Mesenchymal stem cell (in vitro differentiated cells and primary cell): ENCODE measurements around the gene NLGN4X.

Experiments used
- DNase-seq: peaks from one replicate; pipeline ENCODE4 v3.0.0-alpha.2; 2013
- H2AFZ ChIP-seq: one replicate; pipeline ENCODE4 v1.6.1; 2013; ENCODE audit warnings: low read depth, mild to moderate bottlenecking, control low read depth, inconsistent platforms, low read length, moderate library complexity
- H2AK5ac ChIP-seq: 2 replicates; pipeline ENCODE4 v1.6.1; 2013; ENCODE audit warnings: low read length, moderate library complexity, mild to moderate bottlenecking, inconsistent platforms; ENCODE audit not compliant: severe bottlenecking
- H2BK120ac ChIP-seq: one replicate; pipeline ENCODE4 v1.6.1; 2013; ENCODE audit warnings: low read depth, mild to moderate bottlenecking, inconsistent platforms, low read length, moderate library complexity
- H2BK12ac ChIP-seq, 2 experiments: one replicate each; pipeline ENCODE4 v1.6.1; 2013; ENCODE audit warnings: inconsistent platforms in 2 of 2, low read length in 2 of 2, mild to moderate bottlenecking in 2 of 2, moderate library complexity in 2 of 2, control low read depth in 1 of 2
- H2BK15ac ChIP-seq: one replicate; pipeline ENCODE4 v1.6.1; 2013; ENCODE audit warnings: mild to moderate bottlenecking, low read depth, inconsistent platforms; ENCODE audit not compliant: poor library complexity, severe bottlenecking
- H2BK5ac ChIP-seq: 2 replicates; pipeline ENCODE4 v1.6.1; 2013; ENCODE audit warnings: low read depth, mild to moderate bottlenecking, low read length, control low read depth, inconsistent platforms; ENCODE audit not compliant: poor library complexity, severe bottlenecking
- H3K14ac ChIP-seq, 2 experiments: one replicate each; pipeline ENCODE4 v1.6.1; 2013; ENCODE audit warnings: inconsistent platforms in 2 of 2, low read length in 2 of 2, control low read depth in 1 of 2, mild to moderate bottlenecking in 1 of 2, moderate library complexity in 1 of 2
- H3K18ac ChIP-seq, 2 experiments: one replicate each; pipeline ENCODE4 v1.6.1; 2013; ENCODE audit warnings: inconsistent platforms in 2 of 2, low read length in 2 of 2, control low read depth in 1 of 2, low read depth in 1 of 2, mild to moderate bottlenecking in 1 of 2
- H3K23ac ChIP-seq, 2 experiments: one replicate each; pipeline ENCODE4 v1.6.1; 2013; ENCODE audit warnings: inconsistent platforms in 2 of 2, low read length in 2 of 2, mild to moderate bottlenecking in 2 of 2, moderate library complexity in 2 of 2, control low read depth in 1 of 2
- H3K27ac ChIP-seq: 2 replicates; pipeline ENCODE4 v1.5.1; 2013; ENCODE audit warnings: mild to moderate bottlenecking, moderate library complexity, low read length, control low read depth, inconsistent platforms; ENCODE audit not compliant: poor library complexity, severe bottlenecking
- H3K27me3 ChIP-seq, 2 experiments: 2 replicates each; pipeline versions ENCODE4 v1.6.1 to v1.7.0; 2013; ENCODE audit warnings: low read length in 2 of 2, mild to moderate bottlenecking in 2 of 2, moderate library complexity in 2 of 2, control low read depth in 1 of 2, inconsistent platforms in 1 of 2; ENCODE audit not compliant: control insufficient read depth in 1 of 2, insufficient read depth in 1 of 2
- H3K36me3 ChIP-seq, 2 experiments: 2 replicates each; pipeline versions ENCODE4 v1.6.1 to v1.7.0; 2013; ENCODE audit warnings: low read length in 2 of 2, control low read depth in 1 of 2, inconsistent platforms in 1 of 2, low read depth in 1 of 2, mild to moderate bottlenecking in 1 of 2; ENCODE audit not compliant: insufficient read depth in 2 of 2, control insufficient read depth in 1 of 2
- H3K4ac ChIP-seq, 2 experiments: one replicate each; pipeline ENCODE4 v1.6.1; 2013; ENCODE audit warnings: inconsistent platforms in 2 of 2, low read length in 2 of 2, mild to moderate bottlenecking in 2 of 2, moderate library complexity in 2 of 2, control low read depth in 1 of 2, low read depth in 1 of 2
- H3K4me1 ChIP-seq: 2 replicates; pipeline ENCODE4 v1.6.1; 2013; ENCODE audit warnings: low read depth, low read length, control low read depth; ENCODE audit not compliant: control insufficient read depth, insufficient read depth
- H3K4me2 ChIP-seq: 2 replicates; pipeline ENCODE4 v1.6.1; 2013; ENCODE audit warnings: low read length, mild to moderate bottlenecking, inconsistent platforms; ENCODE audit not compliant: poor library complexity, severe bottlenecking
- H3K4me3 ChIP-seq, 2 experiments: 2 replicates each; pipeline versions ENCODE4 v1.5.1 to v1.7.0; 2013; ENCODE audit warnings: low read length in 2 of 2, mild to moderate bottlenecking in 2 of 2, control low read depth in 1 of 2, low read depth in 1 of 2; ENCODE audit not compliant: insufficient read depth in 1 of 2
- H3K79me1 ChIP-seq: replicated peaks from 2 replicates; pipeline ENCODE4 v1.6.1; 2013; ENCODE audit warnings: mild to moderate bottlenecking, control low read depth, low read length, inconsistent platforms; ENCODE audit not compliant: poor library complexity, severe bottlenecking
- H3K9ac ChIP-seq: 2 replicates; pipeline ENCODE4 v1.7.0; 2013; ENCODE audit warnings: mild to moderate bottlenecking, low read length, moderate library complexity
- H3K9me3 ChIP-seq: 2 replicates; pipeline ENCODE4 v1.7.0; 2013; ENCODE audit warnings: mild to moderate bottlenecking, low read length; ENCODE audit not compliant: control insufficient read depth
- H4K8ac ChIP-seq: one replicate; pipeline ENCODE4 v1.6.1; 2013; ENCODE audit warnings: inconsistent platforms, mild to moderate bottlenecking, low read length, moderate library complexity
- H4K91ac ChIP-seq: one replicate; pipeline ENCODE4 v1.6.1; 2013; ENCODE audit warnings: mild to moderate bottlenecking, low read length, inconsistent platforms
- WGBS: methylation state at CpG from one replicate; pipeline ENCODE4 v1.1.7; 2013; ENCODE audit warnings: mixed read lengths; 5-methylcytosine and 5-hydroxymethylcytosine counted together

The NLGN4X gene

DNA sequence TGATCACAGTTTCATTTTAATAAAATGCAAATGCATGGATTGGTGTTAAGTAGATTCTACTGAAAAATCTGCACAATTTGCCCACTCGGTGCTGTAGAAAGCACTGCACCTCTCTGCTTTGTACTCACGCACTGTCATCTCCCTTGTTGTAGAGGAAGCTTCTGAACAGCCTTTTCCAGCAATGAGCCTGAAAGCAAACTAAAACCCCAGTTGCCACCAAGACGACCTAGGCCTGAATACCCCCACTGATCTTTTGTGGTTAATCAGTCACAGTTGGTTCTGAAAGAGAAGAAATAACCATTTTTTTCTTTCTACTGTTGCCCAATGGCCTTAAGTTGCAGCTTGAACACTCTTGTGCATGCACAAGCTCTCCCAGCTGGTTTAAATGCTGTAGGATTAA, 229.8 kb downstream of the NLGN4X start:
- H3K4ac ChIP-seq = no peak overlapping the region
- WGBS = 100% methylated on average over 2 of the region's 3 CpGs

DNA sequence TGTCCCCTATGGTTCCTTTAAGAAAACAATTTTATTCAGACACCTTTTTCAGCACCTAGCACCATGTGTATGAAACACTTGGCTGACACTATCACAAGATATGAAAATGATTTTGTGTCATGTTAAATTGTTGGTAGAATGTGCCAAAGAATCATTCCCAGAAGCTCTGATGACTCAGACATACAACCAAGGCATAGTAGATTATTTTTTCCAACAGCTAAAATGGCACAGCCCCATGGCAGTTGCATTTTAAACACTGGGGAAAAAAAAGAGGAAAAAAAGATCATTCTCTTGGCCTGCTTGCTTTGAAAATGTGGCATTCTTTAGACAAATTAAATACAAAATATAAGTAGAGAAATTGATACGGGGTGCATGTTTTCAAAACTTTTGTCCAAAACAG, 230.2 kb downstream of the NLGN4X start:
- H4K8ac ChIP-seq = no peak overlapping the region
- no CpG with 5 or more reads among the region's 1 CpG for WGBS

More for the DNA sequence above, 229.8 kb downstream of the NLGN4X start:
- Histone ChIP-seq H3K79me1 (no peaks in the 10 kb centered on the region), H3K14ac (no peak overlapping the region), H3K4me1 (no peaks in the 10 kb centered on the region), H2AK5ac (no peak overlapping the region), H2AFZ (no peak overlapping the region), H3K36me3 (no peaks in the 10 kb centered on the region), H3K27ac (no peak overlapping the region), H2BK12ac (no peak overlapping the region), H4K91ac (no peak overlapping the region), H2BK15ac (no peak overlapping the region), H2BK120ac (no peak overlapping the region), H3K9me3 (no peaks in the 10 kb centered on the region), H3K27me3 (no peaks in the 10 kb centered on the region), H3K4me3 (no peak overlapping the region), H3K23ac (no peak overlapping the region), H2BK5ac (no peak overlapping the region), H4K8ac (no peak overlapping the region), H3K18ac (no peak overlapping the region), H3K9ac (no peak overlapping the region), H3K4me2 (no peak overlapping the region)
- no peak for DNase-seq

DNA sequence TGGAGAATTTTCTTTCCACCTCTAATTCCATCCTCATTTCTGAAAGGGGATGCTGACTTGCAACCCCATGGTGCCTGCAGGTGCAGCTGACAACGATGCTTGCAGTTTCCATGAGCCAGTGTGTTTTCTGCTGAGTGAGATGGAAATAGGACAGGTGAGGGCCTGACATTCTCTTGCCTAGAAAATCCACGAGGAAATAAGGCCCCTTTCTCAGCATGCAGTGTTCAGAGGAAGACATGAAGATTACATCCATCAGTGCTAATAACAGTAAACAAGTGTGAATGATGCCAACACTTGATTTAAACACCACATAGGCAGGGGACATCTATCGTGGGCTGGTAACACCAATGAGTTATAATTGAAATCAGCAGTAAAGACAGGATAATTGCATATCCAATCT, 237.3 kb downstream of the NLGN4X start:
- H3K4me2 ChIP-seq = no peak overlapping the region
- no peak overlapping the region for H3K4me3 ChIP-seq
- no CpG with 5 or more reads among the region's 3 CpGs for WGBS
- H3K4me1 ChIP-seq = no peaks in the 10 kb centered on the region
- no peak overlapping the region for H2BK120ac ChIP-seq
- H3K23ac ChIP-seq = no peak overlapping the region
- H2BK15ac ChIP-seq = no peak overlapping the region
- no peak overlapping the region for H3K4ac ChIP-seq
- no peak overlapping the region for H3K14ac ChIP-seq
- H3K36me3 ChIP-seq = no peaks in the 10 kb centered on the region
- no peaks in the 10 kb centered on the region for H3K27me3 ChIP-seq
- H3K27ac ChIP-seq = no peak overlapping the region
- no peak overlapping the region for H2BK12ac ChIP-seq
- H3K79me1 ChIP-seq = no peaks in the 10 kb centered on the region
- H3K9me3 ChIP-seq = peaks cover 2% of the 10 kb centered on the region
- no peak overlapping the region for H2AFZ ChIP-seq
- no peak overlapping the region for H3K9ac ChIP-seq
- no peak overlapping the region for H4K91ac ChIP-seq
- H2AK5ac ChIP-seq = no peak overlapping the region
- DNase-seq = no peak
- H4K8ac ChIP-seq = no peak overlapping the region
- no peak overlapping the region for H2BK5ac ChIP-seq
- no peak overlapping the region for H3K18ac ChIP-seq

More for the DNA sequence above, 230.2 kb downstream of the NLGN4X start:
- H3K36me3 ChIP-seq = no peaks in the 10 kb centered on the region
- H3K18ac ChIP-seq = no peak overlapping the region
- H3K9me3 ChIP-seq = no peaks in the 10 kb centered on the region
- no peak overlapping the region for H2AFZ ChIP-seq
- H2BK15ac ChIP-seq = no peak overlapping the region
- no peak overlapping the region for H2BK120ac ChIP-seq
- H3K9ac ChIP-seq = no peak overlapping the region
- H3K4me2 ChIP-seq = no peak overlapping the region
- no peak overlapping the region for H2BK5ac ChIP-seq
- H3K4me1 ChIP-seq = no peaks in the 10 kb centered on the region
- H3K23ac ChIP-seq = no peak overlapping the region
- H3K27me3 ChIP-seq = no peaks in the 10 kb centered on the region
- DNase-seq = no peak
- H3K4ac ChIP-seq = no peak overlapping the region
- H3K79me1 ChIP-seq = no peaks in the 10 kb centered on the region
- no peak overlapping the region for H2BK12ac ChIP-seq
- no peak overlapping the region for H3K27ac ChIP-seq
- H3K4me3 ChIP-seq = no peak overlapping the region
- H3K14ac ChIP-seq = no peak overlapping the region
- H4K91ac ChIP-seq = no peak overlapping the region
- H2AK5ac ChIP-seq = no peak overlapping the region

DNA sequence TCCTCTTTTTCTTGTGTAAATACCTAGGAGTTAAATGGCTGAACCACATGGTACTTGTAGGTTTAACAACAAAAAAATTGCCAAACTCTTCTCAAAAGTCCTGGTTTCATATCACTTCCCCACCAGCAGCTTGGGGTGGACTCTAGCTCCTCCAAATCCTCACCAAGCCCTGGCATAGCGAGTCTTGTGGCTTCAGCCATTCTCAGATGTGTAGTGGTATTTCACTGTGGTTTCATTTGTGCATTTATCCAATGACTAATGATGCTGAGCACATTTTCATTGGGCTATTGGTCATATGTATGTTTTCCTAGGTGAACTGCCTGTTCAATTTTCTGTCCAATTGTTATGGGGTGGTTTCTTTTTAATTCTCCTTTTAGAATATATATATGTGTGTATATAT, 249.3 kb downstream of the NLGN4X start:
- Histone ChIP-seq H2AFZ (no peak overlapping the region), H3K36me3 (no peaks in the 10 kb centered on the region)

More for the DNA sequence above, 249.3 kb downstream of the NLGN4X start:
- Histone ChIP-seq H2BK120ac (no peak overlapping the region), H3K18ac (no peak overlapping the region), H2BK5ac (no peak overlapping the region), H3K79me1 (no peaks in the 10 kb centered on the region), H2AK5ac (no peak overlapping the region), H3K4me1 (no peaks in the 10 kb centered on the region), H2BK15ac (no peak overlapping the region), H4K8ac (no peak overlapping the region), H3K9ac (no peak overlapping the region), H3K23ac (no peak overlapping the region), H3K9me3 (peaks cover 4% of the 10 kb centered on the region), H3K14ac (no peak overlapping the region), H3K27ac (no peak overlapping the region), H4K91ac (no peak overlapping the region), H2BK12ac (no peak overlapping the region), H3K4ac (no peak overlapping the region), H3K4me2 (no peak overlapping the region), H3K27me3 (no peaks in the 10 kb centered on the region), H3K4me3 (no peak overlapping the region)
- WGBS = no CpG with 5 or more reads among the region's 1 CpG
- DNase-seq = no peak
